ENCODE data around the gene PAMR1. TPM values are rescaled to one million over a fixed set of nuclear protein-coding genes. Genes with fewer than 3 reads are reported as not detected.

PAMR1 gene
- total and polyA plus RNA-seq, 7 donors: 0.16 to 1.9 (median 0.72) TPM

DNA sequence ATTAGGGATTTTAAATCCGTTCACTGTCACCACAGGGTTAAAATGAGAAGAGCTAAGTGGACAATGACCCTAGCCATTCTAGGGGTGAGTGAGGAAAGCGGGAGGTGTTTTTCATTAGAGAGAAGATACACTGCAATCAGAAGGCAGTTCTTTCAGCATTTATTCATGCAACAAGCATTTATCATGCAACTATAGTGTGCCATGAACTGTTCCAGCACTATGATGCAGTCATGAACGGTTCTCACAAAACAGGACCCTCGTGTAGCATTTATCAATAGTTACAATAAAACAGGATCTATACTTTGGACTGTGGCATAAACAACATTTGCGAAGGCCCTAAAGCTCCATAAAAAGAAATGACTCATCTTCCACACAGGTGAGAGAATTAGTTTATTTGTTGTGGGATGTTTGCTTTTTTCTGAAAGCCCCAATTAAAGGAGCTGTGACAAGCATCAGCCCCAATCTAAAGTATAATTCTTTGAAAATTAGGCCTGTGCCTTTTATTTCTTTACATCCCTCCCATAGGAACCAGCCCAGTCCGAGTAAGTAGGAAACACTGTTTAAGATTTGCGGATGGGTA, 51.5 kb downstream of the PAMR1 start:
- H3K4me1 ChIP-seq: no peaks in the 10 kb centered on the region
- H3K4me3 ChIP-seq: no peak overlapping the region
- no peaks in the 10 kb centered on the region for H3K36me3 ChIP-seq (ENCODE audit: insufficient read depth in 1 of 2, low read depth in 1 of 2)
- intact Hi-C loops (cut with DNase I): no loop called here
- H3K9me3 ChIP-seq: no peaks in the 10 kb centered on the region
- TF ChIP-seq, protein P1, sequence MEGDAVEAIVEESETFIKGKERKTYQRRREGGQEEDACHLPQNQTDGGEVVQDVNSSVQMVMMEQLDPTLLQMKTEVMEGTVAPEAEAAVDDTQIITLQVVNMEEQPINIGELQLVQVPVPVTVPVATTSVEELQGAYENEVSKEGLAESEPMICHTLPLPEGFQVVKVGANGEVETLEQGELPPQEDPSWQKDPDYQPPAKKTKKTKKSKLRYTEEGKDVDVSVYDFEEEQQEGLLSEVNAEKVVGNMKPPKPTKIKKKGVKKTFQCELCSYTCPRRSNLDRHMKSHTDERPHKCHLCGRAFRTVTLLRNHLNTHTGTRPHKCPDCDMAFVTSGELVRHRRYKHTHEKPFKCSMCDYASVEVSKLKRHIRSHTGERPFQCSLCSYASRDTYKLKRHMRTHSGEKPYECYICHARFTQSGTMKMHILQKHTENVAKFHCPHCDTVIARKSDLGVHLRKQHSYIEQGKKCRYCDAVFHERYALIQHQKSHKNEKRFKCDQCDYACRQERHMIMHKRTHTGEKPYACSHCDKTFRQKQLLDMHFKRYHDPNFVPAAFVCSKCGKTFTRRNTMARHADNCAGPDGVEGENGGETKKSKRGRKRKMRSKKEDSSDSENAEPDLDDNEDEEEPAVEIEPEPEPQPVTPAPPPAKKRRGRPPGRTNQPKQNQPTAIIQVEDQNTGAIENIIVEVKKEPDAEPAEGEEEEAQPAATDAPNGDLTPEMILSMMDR (IDR thresholded peaks at IDR 0.05): no peak
- peaks cover 0 to 4% (median 3%) of the 10 kb centered on the region in 3 donors for H3K27me3 ChIP-seq (ENCODE audit: insufficient read depth in 3 of 3, low read length in 2 of 3)
- no peak for DNase-seq
- no peak for ATAC-seq
- no peak overlapping the region for H3K27ac ChIP-seq
- 85 to 89% (median 86%) methylated on average over 7 of the region's 7 CpGs for WGBS, 3 donors

DNA sequence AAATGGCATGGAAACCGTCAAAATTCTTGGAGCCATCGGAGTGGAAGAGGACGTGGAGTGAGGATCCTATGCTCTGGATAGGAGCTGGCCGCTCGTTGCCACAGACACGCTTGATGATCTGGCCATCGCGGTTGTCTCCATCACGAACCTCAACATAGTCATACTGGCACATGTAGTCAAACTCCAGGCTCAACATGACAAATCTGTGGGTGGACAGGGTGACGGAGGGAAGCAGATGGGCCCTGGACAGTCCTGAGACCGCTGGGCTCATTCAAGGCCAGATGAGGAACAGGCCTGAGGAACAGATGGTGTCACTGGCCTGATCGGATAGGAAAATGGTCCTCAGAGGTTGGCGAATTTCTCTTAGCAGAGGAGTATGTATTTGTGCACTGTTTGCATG, 54.8 kb downstream of the PAMR1 start:
- DNase-seq: no peak
- Histone ChIP-seq H3K27ac (no peak overlapping the region), H3K9me3 (no peaks in the 10 kb centered on the region), H3K27me3 (ENCODE audit: insufficient read depth in 3 of 3, low read length in 2 of 3) (peaks cover 0 to 4% (median 0%) of the 10 kb centered on the region in 3 donors), H3K4me1 (no peaks in the 10 kb centered on the region), H3K4me3 (no peak overlapping the region), H3K36me3 (ENCODE audit: insufficient read depth in 1 of 2, low read depth in 1 of 2) (no peaks in the 10 kb centered on the region)
- intact Hi-C loops (cut with DNase I): no loop called here
- 81 to 83% (median 83%) methylated on average over 13 of the region's 13 CpGs for WGBS, 3 donors
- no peak for ATAC-seq
- TF ChIP-seq, protein P1 (IDR thresholded peaks at IDR 0.05): no peak

DNA sequence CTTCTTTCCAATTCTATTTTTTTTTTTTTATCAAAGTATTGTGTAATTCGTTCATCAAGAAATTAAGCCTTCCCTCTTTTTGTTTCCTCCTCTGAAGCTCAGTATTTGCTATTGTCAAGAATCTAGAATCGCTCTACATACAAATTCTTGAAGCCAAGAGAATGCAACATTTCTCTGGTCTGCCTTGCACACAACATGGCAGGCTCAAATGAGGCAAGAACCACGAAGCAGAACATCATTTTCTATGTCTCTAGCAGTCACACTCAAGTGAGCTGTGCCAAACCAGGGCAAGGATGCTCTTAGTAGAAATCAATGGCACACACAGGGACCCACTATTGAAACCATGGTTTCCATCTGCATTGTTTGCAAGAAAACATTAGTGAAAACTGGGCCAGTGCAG, 59.4 kb downstream of the PAMR1 start:
- 76 to 80% (median 80%) methylated on average over 3 of the region's 3 CpGs for WGBS, 3 donors
- DNase-seq (no peak), ATAC-seq (no peak)
- TF ChIP-seq, protein P1 (IDR thresholded peaks at IDR 0.05): no peak
- H3K9me3 ChIP-seq: no peaks in the 10 kb centered on the region
- no peaks in the 10 kb centered on the region for H3K36me3 ChIP-seq (ENCODE audit: insufficient read depth in 1 of 2, low read depth in 1 of 2)
- intact Hi-C loops (cut with DNase I): no loop called here
- H3K27ac ChIP-seq: no peak overlapping the region
- H3K27me3 ChIP-seq (ENCODE audit: insufficient read depth in 3 of 3, low read length in 2 of 3): peaks cover 0 to 4% (median 2%) of the 10 kb centered on the region in 3 donors
- H3K4me1 ChIP-seq: no peaks in the 10 kb centered on the region
- H3K4me3 ChIP-seq: no peak overlapping the region

- WGBS, 3 donors: 96 to 97% (median 97%) methylated on average over 1 of the region's 1 CpG
Measured at GRCh38 chr11:35464308-35464707, 61.1 kb downstream of the PAMR1 start.

More at GRCh38 chr11:35464308-35464707, 61.1 kb downstream of the PAMR1 start:
- Histone ChIP-seq H3K4me1 (no peaks in the 10 kb centered on the region), H3K9me3 (no peaks in the 10 kb centered on the region), H3K27ac (no peak overlapping the region), H3K4me3 (no peak overlapping the region), H3K27me3 (ENCODE audit: insufficient read depth in 3 of 3, low read length in 2 of 3) (peaks cover 0 to 2% (median 2%) of the 10 kb centered on the region in 3 donors), H3K36me3 (ENCODE audit: insufficient read depth in 1 of 2, low read depth in 1 of 2) (no peaks in the 10 kb centered on the region)
- intact Hi-C loops (cut with DNase I): no loop called here
- DNase-seq (no peak), ATAC-seq (no peak)
- TF ChIP-seq, protein P1 (IDR thresholded peaks at IDR 0.05): no peak

All from psoas muscle (tissue), 8 donors.